HepG2 (cell line): Measurements from ENCODE around the gene F12. TPM values are rescaled to one million over a fixed set of nuclear protein-coding genes. Genes with fewer than 3 reads are reported as not detected.

Experiments
- ASH2L ChIP-seq: fragments of 300-600, 200-600 bp; sonication (generic); IDR thresholded peaks from 2 replicates; pipeline ENCODE4 v1.7.0; 2017; ENCODE audit warnings: low read depth, mild to moderate bottlenecking, moderate library complexity, mixed read lengths, low read length; ENCODE audit not compliant: insufficient read length
- ETV5 ChIP-seq: IDR thresholded peaks from 2 replicates; pipeline ENCODE4 v1.6.1; 2018; ENCODE audit warnings: missing biosample characterization, missing genetic modification reagents, inconsistent platforms, borderline replicate concordance
- FOXK1 ChIP-seq: sonication (generic); formaldehyde crosslinking; IDR thresholded peaks from 2 replicates; pipeline ENCODE4 v1.4.0; 2020; ENCODE audit warnings: low read depth, missing genetic modification reagents, borderline replicate concordance
- NR2F1 ChIP-seq, 2 experiments: fragments of 450-650 bp in 1 of 2; formaldehyde crosslinking in 1 of 2; IDR thresholded peaks; 2 replicates each; pipeline versions ENCODE4 v1.5.0 to v1.6.1; 2016 to 2020; ENCODE audit warnings: mild to moderate bottlenecking in 1 of 2, missing compliant biosample characterization in 1 of 2, missing genetic modification reagents in 1 of 2, moderate library complexity in 1 of 2
- RERE ChIP-seq: IDR thresholded peaks from 2 replicates; pipeline ENCODE4 v1.6.1; 2016; ENCODE audit warnings: low read depth, missing genetic modification reagents, missing compliant biosample characterization
- SUZ12 ChIP-seq: fragments of 150-350 bp; IDR thresholded peaks from 2 replicates; pipeline ENCODE4 v1.6.1; 2014; ENCODE audit warnings: low read depth, low read length
- ZBTB43 ChIP-seq: sonication (generic); formaldehyde crosslinking; conservative IDR thresholded peaks from 2 replicates; pipeline ENCODE4 v1.4.0; 2020; ENCODE audit warnings: missing genetic modification reagents
- ZNF232 ChIP-seq: sonication (generic); formaldehyde crosslinking; IDR thresholded peaks from 2 replicates; pipeline ENCODE4 v1.4.0; 2020; ENCODE audit warnings: missing genetic modification reagents, borderline replicate concordance
- ZNF331 ChIP-seq: sonication (generic); formaldehyde crosslinking; IDR thresholded peaks from 2 replicates; pipeline ENCODE4 v1.4.0; 2020; ENCODE audit warnings: missing genetic modification reagents
- polyA plus RNA-seq, 8 experiments: library from polyadenylated mRNA; depleted of rRNA in 3 of 8; stranded (reverse) in 7 of 8; unstranded in 1 of 8; fragments of >200 nt; fragmentation: Illumina TruSeq in 4 of 8; extraction: Trizol in 4 of 8; gene quantifications; 2 replicates each; pipeline versions ENCODE4 v1.2.1 to v1.2.3, GENCODE V29; 2011 to 2016; ENCODE audit warnings: low read depth in 4 of 8, missing spikeins in 1 of 8, mixed read lengths in 1 of 8; ENCODE audit not compliant: insufficient read depth in 1 of 8
- total RNA-seq, 5 experiments: library from RNA; depleted of rRNA; stranded (reverse); fragments of >200 nt; fragmentation: Illumina TruSeq; extraction: Trizol; gene quantifications; 2 replicates each; pipeline ENCODE4 v1.2.3, GENCODE V29; 2016; ENCODE audit warnings: low read depth in 1 of 5
- TF ChIP-seq, protein P1 (sequence below): IDR thresholded peaks from 2 replicates; pipeline ENCODE4 v1.6.1; 2016
- TF ChIP-seq, protein P2 (sequence below): sonication (generic); formaldehyde crosslinking; IDR thresholded peaks from 2 replicates; pipeline ENCODE4 v1.5.0; 2020; ENCODE audit warnings: mild to moderate bottlenecking, missing genetic modification reagents
- TF ChIP-seq, protein P3 (sequence below): sonication (generic); formaldehyde crosslinking; IDR thresholded peaks from 2 replicates; pipeline ENCODE4 v1.4.0; 2020; ENCODE audit warnings: missing genetic modification reagents
- TF ChIP-seq, protein P4 (sequence below): sonication (generic); formaldehyde crosslinking; IDR thresholded peaks from 2 replicates; pipeline ENCODE4 v1.4.0; 2020; ENCODE audit warnings: missing genetic modification reagents, low read depth, mild to moderate bottlenecking, borderline replicate concordance

The F12 gene
- total and polyA plus RNA-seq, 2 of the 13 experiments (the other 11 are each of a cell fraction or from before 2014, with no cell fraction given) = 2.5 to 3.0 TPM

DNA sequence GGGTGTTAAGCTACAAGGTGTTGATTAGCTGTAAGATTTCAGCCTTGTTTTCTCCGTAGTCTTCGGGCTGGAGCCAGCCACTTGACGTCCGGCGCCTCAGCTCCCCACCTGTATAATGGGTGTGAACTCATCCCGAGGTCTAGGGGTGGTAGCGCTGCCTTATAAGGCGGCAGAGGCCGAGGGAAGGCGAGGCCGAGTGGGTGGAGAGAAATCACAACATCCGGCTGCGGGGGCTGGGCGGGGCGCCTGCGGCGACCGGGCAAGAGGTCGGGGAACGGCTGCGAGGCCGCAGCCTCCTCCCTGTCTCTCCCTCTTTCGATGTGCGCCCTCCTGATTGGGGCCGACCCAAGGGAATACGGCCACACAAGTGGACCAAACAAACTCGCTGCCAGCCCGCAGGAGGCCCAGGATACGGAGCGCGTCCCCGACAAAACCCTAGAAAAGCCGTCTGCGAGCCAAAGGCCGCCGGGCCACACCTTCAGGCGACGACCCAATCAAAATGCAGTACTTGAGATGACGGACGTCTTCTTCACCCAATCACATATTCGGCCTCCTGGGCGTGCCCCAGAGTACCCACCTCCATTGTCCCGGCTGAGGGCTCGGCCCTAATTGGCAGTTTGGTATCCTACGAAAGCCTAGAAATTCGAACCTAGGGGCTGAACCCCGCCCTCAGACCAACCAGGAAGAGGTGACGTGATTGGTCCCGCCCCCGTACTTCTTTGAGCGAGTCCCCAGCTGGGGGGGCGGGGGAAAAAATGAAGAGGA is 16.6 kb upstream of the F12 start (continued):
- TF ChIP-seq NR2F1 (CRISPR knock-in tag; IDR thresholded peaks at IDR 0.05) (peak in 1 of 2 experiments; percentile 40; a peak in 1 of 4 replicates), ASH2L (peak; percentile 47), SUZ12 (no peak), ZNF331 (CRISPR knock-in tag) (peak; percentile 43), FOXK1 (CRISPR knock-in tag) (peak; percentile 60), RERE (CRISPR knock-in tag) (no peak), ZBTB43 (CRISPR knock-in tag) (peak; percentile 17; the same call in 1 of the 2 replicates), ZNF232 (CRISPR knock-in tag) (peak; percentile 91), ETV5 (CRISPR knock-in tag) (peak; percentile 92)
- TF ChIP-seq, protein P1, sequence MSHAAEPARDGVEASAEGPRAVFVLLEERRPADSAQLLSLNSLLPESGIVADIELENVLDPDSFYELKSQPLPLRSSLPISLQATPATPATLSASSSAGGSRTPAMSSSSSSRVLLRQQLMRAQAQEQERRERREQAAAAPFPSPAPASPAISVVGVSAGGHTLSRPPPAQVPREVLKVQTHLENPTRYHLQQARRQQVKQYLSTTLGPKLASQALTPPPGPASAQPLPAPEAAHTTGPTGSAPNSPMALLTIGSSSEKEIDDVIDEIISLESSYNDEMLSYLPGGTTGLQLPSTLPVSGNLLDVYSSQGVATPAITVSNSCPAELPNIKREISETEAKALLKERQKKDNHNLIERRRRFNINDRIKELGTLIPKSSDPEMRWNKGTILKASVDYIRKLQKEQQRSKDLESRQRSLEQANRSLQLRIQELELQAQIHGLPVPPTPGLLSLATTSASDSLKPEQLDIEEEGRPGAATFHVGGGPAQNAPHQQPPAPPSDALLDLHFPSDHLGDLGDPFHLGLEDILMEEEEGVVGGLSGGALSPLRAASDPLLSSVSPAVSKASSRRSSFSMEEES (CRISPR knock-in tag) = 0 out of 2 replicates have a peak, but pooled peaks have one; percentile 25
- TF ChIP-seq, protein P2, sequence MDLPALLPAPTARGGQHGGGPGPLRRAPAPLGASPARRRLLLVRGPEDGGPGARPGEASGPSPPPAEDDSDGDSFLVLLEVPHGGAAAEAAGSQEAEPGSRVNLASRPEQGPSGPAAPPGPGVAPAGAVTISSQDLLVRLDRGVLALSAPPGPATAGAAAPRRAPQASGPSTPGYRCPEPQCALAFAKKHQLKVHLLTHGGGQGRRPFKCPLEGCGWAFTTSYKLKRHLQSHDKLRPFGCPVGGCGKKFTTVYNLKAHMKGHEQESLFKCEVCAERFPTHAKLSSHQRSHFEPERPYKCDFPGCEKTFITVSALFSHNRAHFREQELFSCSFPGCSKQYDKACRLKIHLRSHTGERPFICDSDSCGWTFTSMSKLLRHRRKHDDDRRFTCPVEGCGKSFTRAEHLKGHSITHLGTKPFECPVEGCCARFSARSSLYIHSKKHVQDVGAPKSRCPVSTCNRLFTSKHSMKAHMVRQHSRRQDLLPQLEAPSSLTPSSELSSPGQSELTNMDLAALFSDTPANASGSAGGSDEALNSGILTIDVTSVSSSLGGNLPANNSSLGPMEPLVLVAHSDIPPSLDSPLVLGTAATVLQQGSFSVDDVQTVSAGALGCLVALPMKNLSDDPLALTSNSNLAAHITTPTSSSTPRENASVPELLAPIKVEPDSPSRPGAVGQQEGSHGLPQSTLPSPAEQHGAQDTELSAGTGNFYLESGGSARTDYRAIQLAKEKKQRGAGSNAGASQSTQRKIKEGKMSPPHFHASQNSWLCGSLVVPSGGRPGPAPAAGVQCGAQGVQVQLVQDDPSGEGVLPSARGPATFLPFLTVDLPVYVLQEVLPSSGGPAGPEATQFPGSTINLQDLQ (CRISPR knock-in tag) = no peak
- TF ChIP-seq, protein P3, sequence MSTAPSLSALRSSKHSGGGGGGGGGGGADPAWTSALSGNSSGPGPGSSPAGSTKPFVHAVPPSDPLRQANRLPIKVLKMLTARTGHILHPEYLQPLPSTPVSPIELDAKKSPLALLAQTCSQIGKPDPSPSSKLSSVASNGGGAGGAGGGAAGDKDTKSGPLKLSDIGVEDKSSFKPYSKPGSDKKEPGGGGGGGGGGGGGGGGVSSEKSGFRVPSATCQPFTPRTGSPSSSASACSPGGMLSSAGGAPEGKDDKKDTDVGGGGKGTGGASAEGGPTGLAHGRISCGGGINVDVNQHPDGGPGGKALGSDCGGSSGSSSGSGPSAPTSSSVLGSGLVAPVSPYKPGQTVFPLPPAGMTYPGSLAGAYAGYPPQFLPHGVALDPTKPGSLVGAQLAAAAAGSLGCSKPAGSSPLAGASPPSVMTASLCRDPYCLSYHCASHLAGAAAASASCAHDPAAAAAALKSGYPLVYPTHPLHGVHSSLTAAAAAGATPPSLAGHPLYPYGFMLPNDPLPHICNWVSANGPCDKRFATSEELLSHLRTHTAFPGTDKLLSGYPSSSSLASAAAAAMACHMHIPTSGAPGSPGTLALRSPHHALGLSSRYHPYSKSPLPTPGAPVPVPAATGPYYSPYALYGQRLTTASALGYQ = 0 out of 2 replicates have a peak, but pooled peaks have one; percentile 56
- TF ChIP-seq, protein P4, sequence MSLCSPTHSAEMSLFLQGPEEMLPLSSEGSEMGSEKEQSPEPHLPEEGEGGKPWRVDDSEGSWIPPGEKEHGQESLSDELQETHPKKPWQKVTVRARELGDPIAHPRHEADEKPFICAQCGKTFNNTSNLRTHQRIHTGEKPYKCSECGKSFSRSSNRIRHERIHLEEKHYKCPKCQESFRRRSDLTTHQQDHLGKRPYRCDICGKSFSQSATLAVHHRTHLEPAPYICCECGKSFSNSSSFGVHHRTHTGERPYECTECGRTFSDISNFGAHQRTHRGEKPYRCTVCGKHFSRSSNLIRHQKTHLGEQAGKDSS (CRISPR knock-in tag) = peak; percentile 55; the same call in 1 of the 2 replicates
